ENCODE results near the gene LCMT1.

DNA sequence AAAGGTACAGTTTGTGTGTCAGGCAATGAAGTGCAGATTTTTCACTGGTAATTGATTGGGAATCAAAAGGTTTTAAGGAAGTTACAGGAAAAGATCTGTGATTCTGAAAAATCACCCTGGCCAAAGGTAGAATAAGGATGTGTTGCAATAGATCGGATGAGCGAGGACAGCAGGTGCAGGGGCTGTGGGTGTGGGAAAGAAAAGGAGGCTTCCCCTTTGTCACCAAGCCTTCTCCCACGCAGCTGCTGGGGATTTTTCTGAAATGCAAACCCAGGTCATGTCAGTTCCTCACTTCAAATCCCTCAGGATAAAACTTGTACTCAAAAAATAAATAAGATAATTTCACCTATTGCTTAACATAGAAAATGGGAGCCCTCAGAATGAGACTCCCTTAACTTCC lies 48.4 kb upstream of the LCMT1 start:
- TF ChIP-seq, protein P1, sequence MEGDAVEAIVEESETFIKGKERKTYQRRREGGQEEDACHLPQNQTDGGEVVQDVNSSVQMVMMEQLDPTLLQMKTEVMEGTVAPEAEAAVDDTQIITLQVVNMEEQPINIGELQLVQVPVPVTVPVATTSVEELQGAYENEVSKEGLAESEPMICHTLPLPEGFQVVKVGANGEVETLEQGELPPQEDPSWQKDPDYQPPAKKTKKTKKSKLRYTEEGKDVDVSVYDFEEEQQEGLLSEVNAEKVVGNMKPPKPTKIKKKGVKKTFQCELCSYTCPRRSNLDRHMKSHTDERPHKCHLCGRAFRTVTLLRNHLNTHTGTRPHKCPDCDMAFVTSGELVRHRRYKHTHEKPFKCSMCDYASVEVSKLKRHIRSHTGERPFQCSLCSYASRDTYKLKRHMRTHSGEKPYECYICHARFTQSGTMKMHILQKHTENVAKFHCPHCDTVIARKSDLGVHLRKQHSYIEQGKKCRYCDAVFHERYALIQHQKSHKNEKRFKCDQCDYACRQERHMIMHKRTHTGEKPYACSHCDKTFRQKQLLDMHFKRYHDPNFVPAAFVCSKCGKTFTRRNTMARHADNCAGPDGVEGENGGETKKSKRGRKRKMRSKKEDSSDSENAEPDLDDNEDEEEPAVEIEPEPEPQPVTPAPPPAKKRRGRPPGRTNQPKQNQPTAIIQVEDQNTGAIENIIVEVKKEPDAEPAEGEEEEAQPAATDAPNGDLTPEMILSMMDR (IDR thresholded peaks at IDR 0.05), result no peak
- no peak for TF ChIP-seq POLR2A (IDR thresholded peaks at IDR 0.05)

Data from breast epithelium (tissue), 3 donors.